AG10803 (cell line): ENCODE measurements around the gene PEAR1.

Experiments
- DNase-seq: peaks from one replicate; pipeline ENCODE4 v3.0.0; 2010; ENCODE audit warnings: low read depth
- H3K4me3 ChIP-seq: 2 replicates; pipeline ENCODE4 v1.5.1; 2011; ENCODE audit warnings: mild to moderate bottlenecking, low read length, control low read depth
- CTCF ChIP-seq: conservative IDR thresholded peaks from 2 replicates; pipeline ENCODE4 v1.5.1; 2011; ENCODE audit warnings: mild to moderate bottlenecking, low read length, control low read depth, inconsistent platforms

The PEAR1 gene

GRCh38 chr1:156895455-156895812 lies 1.9 kb downstream of the PEAR1 start:
- no peak for DNase-seq
- H3K4me3 ChIP-seq = no peak overlapping the region
- TF ChIP-seq CTCF = no peak

GRCh38 chr1:156895927-156896326 lies 2.4 kb downstream of the PEAR1 start:
- TF ChIP-seq CTCF = no peak

GRCh38 chr1:156896490-156897033 lies 3.0 kb downstream of the PEAR1 start:
- no peak overlapping the region; the same call in 1 of the 2 replicates for H3K4me3 ChIP-seq
- no peak for TF ChIP-seq CTCF
- peak; percentile 94 for DNase-seq

More at GRCh38 chr1:156895927-156896326, 2.4 kb downstream of the PEAR1 start:
- no peak overlapping the region for H3K4me3 ChIP-seq
- DNase-seq = no peak

GRCh38 chr1:156897078-156897825 lies 3.7 kb downstream of the PEAR1 start:
- DNase-seq = peak; percentile 70
- TF ChIP-seq CTCF = no peak
- H3K4me3 ChIP-seq = no peak overlapping the region

GRCh38 chr1:156898161-156898566 lies 4.6 kb downstream of the PEAR1 start:
- no peak for DNase-seq

GRCh38 chr1:156898971-156899664 lies 5.6 kb downstream of the PEAR1 start:
- no peak for TF ChIP-seq CTCF
- no peak overlapping the region for H3K4me3 ChIP-seq
- DNase-seq = no peak

More at GRCh38 chr1:156898161-156898566, 4.6 kb downstream of the PEAR1 start:
- no peak overlapping the region for H3K4me3 ChIP-seq
- TF ChIP-seq CTCF = no peak
